Testis (tissue), 3 donors: ENCODE measurements around the gene RFLNA. TPM values are rescaled to one million over a fixed set of nuclear protein-coding genes. Genes with fewer than 3 reads are reported as not detected.

Experiments used
- DNase-seq: peaks from one replicate; pipeline ENCODE4 v3.0.0-alpha.2; 2019
- H3K27ac ChIP-seq, 2 donors: fragments of 200-600 bp; sonication (generic); one replicate each; pipeline ENCODE4 v1.5.1; 2019
- H3K27me3 ChIP-seq: fragments of 200-600 bp; sonication (generic); one replicate; pipeline ENCODE4 v1.5.1; 2019
- H3K36me3 ChIP-seq: fragments of 200-600 bp; sonication (generic); one replicate; pipeline ENCODE4 v1.5.1; 2017; ENCODE audit warnings: low read depth; ENCODE audit errors: missing control alignments
- H3K4me1 ChIP-seq: fragments of 200-600 bp; sonication (generic); one replicate; pipeline ENCODE4 v1.5.1; 2019
- H3K4me3 ChIP-seq, 2 donors: fragments of 200-600 bp; sonication (generic); one replicate each; pipeline ENCODE4 v1.5.1; 2017 to 2019
- H3K9me3 ChIP-seq: fragments of 200-600 bp; sonication (generic); one replicate; pipeline ENCODE4 v1.5.1; 2017
- POLR2A ChIP-seq: fragments of 450-650 bp; IDR thresholded peaks from one replicate; pipeline ENCODE4 v1.6.1; 2017; ENCODE audit warnings: antibody characterized with exemption, mild to moderate bottlenecking, moderate library complexity
- WGBS, 2 donors: methylation state at CpG; one replicate each; pipeline ENCODE4 v1.1.5; 2018; 5-methylcytosine and 5-hydroxymethylcytosine counted together
- intact Hi-C: fragments of 100-400 bp; cut with DNase I; formaldehyde crosslinking; loops from one replicate; pipeline ENCODE4 v1.15.1; 2023; ENCODE audit warnings: low total_unique reads
- polyA plus RNA-seq: library from polyadenylated mRNA; stranded (reverse); fragments of 350-450 nt; fragmentation: Illumina TruSeq; extraction: RNeasy Lipid Tissue Mini Kit (QIAGEN cat#74804); gene quantifications from one replicate; pipeline ENCODE4 v1.2.3, GENCODE V29; 2014; ENCODE audit warnings: low read depth, low replicate concordance; ENCODE audit not compliant: insufficient read depth
- total RNA-seq, 2 donors: library from RNA; depleted of rRNA; stranded (reverse); fragments of >200 nt; gene quantifications; one replicate each; pipeline ENCODE4 v1.2.3, GENCODE V29; 2016
- TF ChIP-seq, protein P1 (sequence below), 3 experiments: fragments of 450-650 bp in 2 of 3; fragments of 200-600 bp in 1 of 3; sonication (generic) in 1 of 3; IDR thresholded peaks; one replicate each; pipeline ENCODE4 v1.5.1; 2016 to 2019; ENCODE audit warnings: antibody characterized with exemption in 3 of 3, mild to moderate bottlenecking in 2 of 3, moderate library complexity in 1 of 3

Gene RFLNA
- total and polyA plus RNA-seq, 3 donors from 2014 or later, result 0.31 to 0.80 (median 0.68) TPM

DNA sequence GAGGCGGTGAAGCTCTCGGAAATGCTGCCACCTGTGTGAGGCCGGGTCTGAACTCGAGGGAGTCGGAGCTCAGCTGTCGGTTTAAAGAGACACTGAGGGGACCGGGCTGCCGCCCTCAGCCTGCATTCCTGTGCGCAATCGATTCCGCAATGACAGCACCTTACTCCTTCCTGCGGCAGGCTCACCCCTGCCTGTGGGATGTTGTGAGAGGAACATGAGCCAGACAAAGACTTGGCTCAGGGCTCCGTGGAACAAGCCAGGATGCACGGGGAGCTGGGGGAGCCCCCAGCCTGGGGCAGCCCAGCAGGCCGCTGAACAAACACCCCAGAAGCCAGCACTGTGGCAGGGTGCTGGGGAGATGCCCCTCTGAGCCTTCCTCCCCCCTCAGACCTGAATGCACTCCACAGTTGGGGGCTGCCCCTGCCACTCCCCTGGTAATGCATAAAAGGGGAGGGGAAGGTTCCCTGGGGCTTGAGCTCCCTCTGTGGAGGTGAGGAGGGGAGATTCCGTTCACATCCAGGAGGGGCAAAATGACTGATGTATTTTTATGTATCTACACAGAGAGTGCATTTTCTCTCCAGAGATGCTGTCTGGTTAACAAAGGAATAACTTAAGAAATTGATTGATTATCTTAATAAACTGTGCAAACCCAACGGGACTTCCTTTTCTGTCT is 20.6 kb downstream of the RFLNA start:
- no peaks in the 10 kb centered on the region for H3K36me3 ChIP-seq
- no peak overlapping the region for H3K4me3 ChIP-seq
- no peaks in the 10 kb centered on the region for H3K27me3 ChIP-seq
- H3K4me1 ChIP-seq, result no peaks in the 10 kb centered on the region
- WGBS, 2 donors, result 79 to 81% methylated on average over 16 of the region's 17 CpGs
- no peak overlapping the region for H3K27ac ChIP-seq
- intact Hi-C loops, result no loop called here
- no peak for DNase-seq
- TF ChIP-seq POLR2A, result no peak
- TF ChIP-seq, protein P1, sequence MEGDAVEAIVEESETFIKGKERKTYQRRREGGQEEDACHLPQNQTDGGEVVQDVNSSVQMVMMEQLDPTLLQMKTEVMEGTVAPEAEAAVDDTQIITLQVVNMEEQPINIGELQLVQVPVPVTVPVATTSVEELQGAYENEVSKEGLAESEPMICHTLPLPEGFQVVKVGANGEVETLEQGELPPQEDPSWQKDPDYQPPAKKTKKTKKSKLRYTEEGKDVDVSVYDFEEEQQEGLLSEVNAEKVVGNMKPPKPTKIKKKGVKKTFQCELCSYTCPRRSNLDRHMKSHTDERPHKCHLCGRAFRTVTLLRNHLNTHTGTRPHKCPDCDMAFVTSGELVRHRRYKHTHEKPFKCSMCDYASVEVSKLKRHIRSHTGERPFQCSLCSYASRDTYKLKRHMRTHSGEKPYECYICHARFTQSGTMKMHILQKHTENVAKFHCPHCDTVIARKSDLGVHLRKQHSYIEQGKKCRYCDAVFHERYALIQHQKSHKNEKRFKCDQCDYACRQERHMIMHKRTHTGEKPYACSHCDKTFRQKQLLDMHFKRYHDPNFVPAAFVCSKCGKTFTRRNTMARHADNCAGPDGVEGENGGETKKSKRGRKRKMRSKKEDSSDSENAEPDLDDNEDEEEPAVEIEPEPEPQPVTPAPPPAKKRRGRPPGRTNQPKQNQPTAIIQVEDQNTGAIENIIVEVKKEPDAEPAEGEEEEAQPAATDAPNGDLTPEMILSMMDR (IDR thresholded peaks at IDR 0.05), result no peak
- no peaks in the 10 kb centered on the region for H3K9me3 ChIP-seq

DNA sequence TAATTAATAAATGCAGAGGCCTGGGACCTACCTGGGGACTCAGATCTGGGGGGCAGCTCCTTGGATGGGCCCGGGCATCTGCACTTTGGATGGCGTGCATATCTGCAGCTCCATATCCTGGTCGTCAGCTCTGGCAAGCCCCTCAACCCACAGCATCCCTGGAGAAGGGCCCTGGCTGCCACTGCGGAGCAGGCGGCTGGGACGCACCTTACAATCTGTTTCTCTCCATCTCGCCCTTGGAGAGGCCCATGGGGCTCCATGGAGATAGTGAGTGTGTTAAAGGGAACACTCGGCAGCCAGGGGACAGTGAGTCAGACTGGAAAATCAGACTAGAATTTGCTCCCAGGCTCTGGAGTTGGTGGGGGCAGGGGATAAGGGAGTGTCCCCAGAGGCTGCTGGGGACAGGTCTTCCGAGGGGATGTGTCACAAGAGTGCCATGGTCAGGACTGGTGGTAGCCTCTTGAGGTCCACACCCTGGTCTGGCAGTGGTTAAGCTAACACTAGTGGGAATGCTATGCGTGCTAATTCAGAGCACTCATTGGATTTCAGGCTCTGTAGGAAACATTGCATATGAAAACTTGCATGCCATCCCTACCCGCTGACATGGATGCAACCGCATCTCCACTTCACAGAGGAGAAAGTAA is 21.5 kb downstream of the RFLNA start:
- 85 to 92% methylated on average over 11 to 12 of the region's 12 CpGs for WGBS, 2 donors
- Histone ChIP-seq H3K4me3 (no peak overlapping the region), H3K27ac (no peak overlapping the region), H3K36me3 (no peaks in the 10 kb centered on the region), H3K4me1 (no peaks in the 10 kb centered on the region), H3K9me3 (no peaks in the 10 kb centered on the region), H3K27me3 (no peaks in the 10 kb centered on the region)
- no peak for TF ChIP-seq POLR2A
- TF ChIP-seq, protein P1 (IDR thresholded peaks at IDR 0.05), result no peak
- no peak for DNase-seq
- intact Hi-C loops, result no loop called here

DNA sequence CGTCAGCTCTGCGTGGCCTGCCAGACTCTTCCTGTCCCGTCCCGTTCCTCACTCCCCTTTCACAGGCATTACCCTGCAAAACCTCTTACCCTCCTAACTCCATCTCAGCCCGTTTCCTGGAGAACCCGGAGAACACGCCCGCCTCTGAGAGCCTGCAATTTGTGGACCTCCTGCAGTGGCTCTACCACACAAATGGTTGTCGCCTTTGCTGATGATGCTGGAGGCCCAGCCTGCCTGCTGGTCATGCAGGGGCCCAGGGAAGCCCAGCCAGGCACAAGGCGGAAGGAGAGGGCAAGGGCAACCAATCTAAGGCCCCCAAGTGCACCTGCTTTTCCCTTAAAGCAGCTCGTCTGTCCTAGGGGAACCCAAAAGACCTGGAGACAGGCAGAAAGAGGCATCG is 22.5 kb downstream of the RFLNA start:
- Histone ChIP-seq H3K27me3 (no peaks in the 10 kb centered on the region), H3K4me1 (no peaks in the 10 kb centered on the region), H3K27ac (no peak overlapping the region), H3K36me3 (no peaks in the 10 kb centered on the region), H3K4me3 (no peak overlapping the region), H3K9me3 (no peaks in the 10 kb centered on the region)
- no peak for DNase-seq
- 86 to 88% methylated on average over 11 to 12 of the region's 12 CpGs for WGBS, 2 donors
- no peak for TF ChIP-seq POLR2A
- TF ChIP-seq, protein P1 (IDR thresholded peaks at IDR 0.05), result no peak
- intact Hi-C loops, result no loop called here

DNA sequence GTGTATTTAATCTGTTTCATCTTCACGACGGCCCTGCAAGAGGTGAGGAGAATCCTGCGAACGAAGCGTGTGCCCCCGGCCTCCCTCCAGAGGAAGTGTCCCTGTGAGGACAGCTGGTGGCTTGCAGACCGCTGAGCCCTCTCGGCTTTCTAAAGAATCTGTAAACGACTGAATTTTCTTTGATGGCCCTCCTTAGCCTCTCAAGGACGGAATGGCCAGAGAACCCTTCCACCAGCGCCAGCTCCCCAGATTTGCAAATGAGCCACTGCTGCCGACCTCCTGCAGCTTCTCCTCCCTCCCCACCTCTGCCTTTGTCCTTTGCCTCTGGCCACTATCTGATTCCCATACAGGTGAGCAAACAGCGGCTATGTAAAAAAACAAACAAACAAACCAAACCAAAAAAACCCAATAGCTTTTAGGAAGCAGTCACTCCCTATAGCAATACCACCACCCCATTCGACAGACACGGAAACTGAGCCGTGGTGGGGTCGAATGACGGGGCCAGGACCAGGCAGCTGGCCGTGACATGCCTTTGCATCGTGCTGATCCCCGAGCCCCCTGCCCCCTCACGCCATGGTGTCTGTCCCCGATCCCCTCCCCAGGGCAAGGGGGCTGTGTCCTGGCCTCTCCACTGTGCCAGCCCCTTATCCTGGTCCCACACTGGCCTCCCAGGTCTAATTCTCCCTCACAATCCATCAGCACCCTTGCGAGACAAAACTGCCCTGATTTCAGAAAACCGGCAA is 23.6 kb downstream of the RFLNA start:
- 81 to 83% methylated on average over 23 to 25 of the region's 25 CpGs for WGBS, 2 donors
- TF ChIP-seq, protein P1 (IDR thresholded peaks at IDR 0.05), result no peak
- TF ChIP-seq POLR2A, result no peak
- no peaks in the 10 kb centered on the region for H3K27me3 ChIP-seq
- no peak overlapping the region for H3K4me3 ChIP-seq
- no peak overlapping the region for H3K27ac ChIP-seq
- DNase-seq, result no peak
- H3K36me3 ChIP-seq, result no peaks in the 10 kb centered on the region
- intact Hi-C loops, result no loop called here
- H3K4me1 ChIP-seq, result no peaks in the 10 kb centered on the region
- H3K9me3 ChIP-seq, result no peaks in the 10 kb centered on the region
